HEK293 (cell line): Measurements from ENCODE around the gene ARL11.

ENCODE experiments used
- CTCF ChIA-PET: fragments of 350-600 bp; formaldehyde crosslinking; extraction: SDS; loops from one replicate; lab custom pipeline; 2021; ENCODE audit warnings: antibody characterized with exemption; lab: Yijun Ruan, JAX
- POLR2A ChIA-PET: fragments of 300-600 bp; formaldehyde crosslinking; extraction: SDS; loops from one replicate; lab custom pipeline; 2020; ENCODE audit warnings: antibody characterized with exemption, inconsistent platforms; lab: Yijun Ruan, JAX
- H3K27ac ChIP-seq: fragments of 200-500 bp; sonication (Bioruptor generic); 2 replicates; pipeline ENCODE4 v1.5.1; 2014; ENCODE audit warnings: low read depth, low read length, control low read depth, inconsistent platforms; ENCODE audit errors: extremely low read depth
- H3K36me3 ChIP-seq, 2 experiments: fragments of 200-500 bp in 1 of 2; sonication (Bioruptor generic) in 1 of 2; 1 replicate in 1 of 2; 2 replicates in 1 of 2; pipeline ENCODE4 v1.5.1; 2014 to 2017; ENCODE audit warnings: inconsistent platforms in 2 of 2, low read length in 2 of 2; ENCODE audit not compliant: control insufficient read depth in 2 of 2, insufficient read depth in 1 of 2
- H3K4me1 ChIP-seq: fragments of 200-500 bp; sonication (Bioruptor generic); 2 replicates; pipeline ENCODE4 v1.5.1; 2014; ENCODE audit warnings: mild to moderate bottlenecking, low read length, inconsistent platforms; ENCODE audit not compliant: control insufficient read depth, insufficient read depth
- H3K4me3 ChIP-seq: 2 replicates; pipeline ENCODE4 v1.5.1; 2011; ENCODE audit warnings: low read depth, mild to moderate bottlenecking, control low read depth, low read length, moderate library complexity
- H3K9me3 ChIP-seq: fragments of 200-500 bp; sonication (Bioruptor generic); 2 replicates; pipeline ENCODE4 v1.5.1; 2014; ENCODE audit warnings: low read depth, low read length, inconsistent platforms; ENCODE audit not compliant: control insufficient read depth, insufficient read depth
- ZNF155 ChIP-seq: fragments of 450-650 bp; formaldehyde crosslinking; IDR thresholded peaks from 2 replicates; pipeline ENCODE4 v1.5.1; 2016; ENCODE audit warnings: missing biosample characterization, missing genetic modification characterization
- ZNF184 ChIP-seq: fragments of 450-650 bp; IDR thresholded peaks from 2 replicates; pipeline ENCODE4 v1.5.1; 2018; ENCODE audit warnings: missing biosample characterization, mild to moderate bottlenecking, missing genetic modification characterization
- ZNF202 ChIP-seq: fragments of 450-650 bp; formaldehyde crosslinking; IDR thresholded peaks from 2 replicates; pipeline ENCODE4 v1.5.1; 2016; ENCODE audit warnings: missing biosample characterization, missing genetic modification characterization, borderline replicate concordance
- ZNF248 ChIP-seq: fragments of 450-650 bp; formaldehyde crosslinking; IDR thresholded peaks from 2 replicates; pipeline ENCODE4 v1.5.1; 2017; ENCODE audit warnings: missing biosample characterization, missing genetic modification characterization
- ZNF394 ChIP-seq: fragments of 450-650 bp; formaldehyde crosslinking; IDR thresholded peaks from 2 replicates; pipeline ENCODE4 v1.5.1; 2016; ENCODE audit warnings: missing biosample characterization, missing genetic modification characterization, mild to moderate bottlenecking, moderate library complexity, borderline replicate concordance
- ZNF426 ChIP-seq: fragments of 450-650 bp; formaldehyde crosslinking; IDR thresholded peaks from 2 replicates; pipeline ENCODE4 v1.5.1; 2017; ENCODE audit warnings: missing biosample characterization, missing genetic modification characterization, mild to moderate bottlenecking, inconsistent platforms, moderate library complexity
- ZNF433 ChIP-seq: fragments of 450-650 bp; formaldehyde crosslinking; IDR thresholded peaks from 2 replicates; pipeline ENCODE4 v1.5.1; 2016; ENCODE audit warnings: missing biosample characterization, missing genetic modification characterization, low read depth
- ZNF510 ChIP-seq: fragments of 450-650 bp; formaldehyde crosslinking; IDR thresholded peaks from 2 replicates; pipeline ENCODE4 v1.5.1; 2018; ENCODE audit warnings: mild to moderate bottlenecking, missing genetic modification characterization, missing biosample characterization; ENCODE audit not compliant: insufficient replicate concordance
- ZNF529 ChIP-seq: fragments of 450-650 bp; formaldehyde crosslinking; IDR thresholded peaks from 2 replicates; pipeline ENCODE4 v1.5.1; 2017; ENCODE audit warnings: missing genetic modification characterization, missing biosample characterization; ENCODE audit not compliant: insufficient replicate concordance
- ZNF544 ChIP-seq: fragments of 450-650 bp; formaldehyde crosslinking; IDR thresholded peaks from 2 replicates; pipeline ENCODE4 v1.5.0; 2017; ENCODE audit warnings: missing biosample characterization, missing genetic modification characterization
- ZNF555 ChIP-seq: fragments of 450-650 bp; formaldehyde crosslinking; conservative IDR thresholded peaks from 2 replicates; pipeline ENCODE4 v1.5.1; 2017; ENCODE audit warnings: missing biosample characterization, mild to moderate bottlenecking, missing genetic modification characterization, inconsistent platforms
- ZNF623 ChIP-seq: fragments of 450-650 bp; formaldehyde crosslinking; IDR thresholded peaks from 2 replicates; pipeline ENCODE4 v1.5.1; 2016; ENCODE audit warnings: missing biosample characterization, missing genetic modification characterization
- TF ChIP-seq, protein P1 (sequence below): fragments of 450-650 bp; formaldehyde crosslinking; IDR thresholded peaks from 2 replicates; pipeline ENCODE4 v1.5.1; 2016; ENCODE audit warnings: missing biosample characterization, missing genetic modification characterization
- TF ChIP-seq, protein P2 (sequence below): fragments of 450-650 bp; formaldehyde crosslinking; IDR thresholded peaks from 2 replicates; pipeline ENCODE4 v1.5.1; 2016; ENCODE audit warnings: missing biosample characterization, missing genetic modification characterization
- TF ChIP-seq, protein P3 (sequence below): fragments of 450-650 bp; formaldehyde crosslinking; IDR thresholded peaks from 2 replicates; pipeline ENCODE4 v1.5.1; 2017; ENCODE audit warnings: missing biosample characterization, missing genetic modification characterization
- TF ChIP-seq, protein P4 (sequence below): fragments of 450-650 bp; formaldehyde crosslinking; IDR thresholded peaks from 2 replicates; pipeline ENCODE4 v1.5.1; 2016; ENCODE audit warnings: missing biosample characterization, missing genetic modification characterization
- TF ChIP-seq, protein P5 (sequence below): fragments of 450-650 bp; formaldehyde crosslinking; IDR thresholded peaks from 2 replicates; pipeline ENCODE4 v1.5.1; 2016; ENCODE audit warnings: missing biosample characterization, missing genetic modification characterization
- TF ChIP-seq, protein P6 (sequence below): fragments of 450-650 bp; formaldehyde crosslinking; conservative IDR thresholded peaks from 2 replicates; pipeline ENCODE4 v1.5.1; 2016; ENCODE audit warnings: low read depth, missing biosample characterization, missing genetic modification characterization

ARL11 gene

DNA sequence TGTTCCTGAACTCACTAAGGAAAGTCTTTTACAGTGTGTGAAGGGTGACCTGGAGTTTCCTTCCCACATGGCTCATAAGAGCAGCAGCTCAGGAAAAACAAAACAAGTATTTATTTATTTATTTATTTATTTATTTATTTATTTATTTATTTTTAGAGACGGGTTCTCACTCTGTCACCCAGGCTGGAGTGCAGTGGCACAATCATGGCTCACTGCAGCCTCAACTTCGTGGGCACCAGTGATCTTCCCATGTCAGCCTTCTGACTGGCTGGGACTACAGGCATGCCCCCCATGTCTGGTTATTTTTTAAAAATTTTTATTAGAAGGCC is 10.4 kb downstream of the ARL11 start:
- no peaks in the 10 kb centered on the region for H3K36me3 ChIP-seq
- ChIA-PET CTCF (interaction anchor here (0.7 kb wide), 1 partner anchor 16 kb away, joined by 3 read pairs; no protein-coding TSS in a partner anchor), POLR2A (no interaction called here)
- no peak overlapping the region for H3K27ac ChIP-seq
- no peaks in the 10 kb centered on the region for H3K4me1 ChIP-seq
- H3K9me3 ChIP-seq: no peaks in the 10 kb centered on the region
- H3K4me3 ChIP-seq: no peak overlapping the region
- TF ChIP-seq, protein P1, sequence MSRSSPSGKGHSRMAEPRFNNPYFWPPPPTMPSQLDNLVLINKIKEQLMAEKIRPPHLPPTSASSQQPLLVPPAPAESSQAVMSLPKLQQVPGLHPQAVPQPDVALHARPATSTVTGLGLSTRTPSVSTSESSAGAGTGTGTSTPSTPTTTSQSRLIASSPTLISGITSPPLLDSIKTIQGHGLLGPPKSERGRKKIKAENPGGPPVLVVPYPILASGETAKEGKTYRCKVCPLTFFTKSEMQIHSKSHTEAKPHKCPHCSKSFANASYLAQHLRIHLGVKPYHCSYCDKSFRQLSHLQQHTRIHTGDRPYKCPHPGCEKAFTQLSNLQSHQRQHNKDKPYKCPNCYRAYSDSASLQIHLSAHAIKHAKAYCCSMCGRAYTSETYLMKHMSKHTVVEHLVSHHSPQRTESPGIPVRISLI: no peak
- TF ChIP-seq ZNF426 (tag by site-specific recombination) (peak; percentile 76), ZNF555 (tag by site-specific recombination) (peak; percentile 48), ZNF184 (tag by site-specific recombination) (no peak), ZNF155 (no peak), ZNF394 (tag by site-specific recombination) (peak; percentile 84; the same call in 1 of the 2 replicates), ZNF623 (tag by site-specific recombination) (peak; percentile 40), ZNF248 (tag by site-specific recombination) (no peak), ZNF529 (tag by site-specific recombination) (peak; percentile 15), ZNF510 (tag by site-specific recombination) (peak; percentile 49), ZNF433 (tag by site-specific recombination) (0 out of 2 replicates have a peak, but pooled peaks have one; percentile 41), ZNF544 (tag by site-specific recombination) (no peak), ZNF202 (tag by site-specific recombination) (peak; percentile 36; the same call in 1 of the 2 replicates)
- TF ChIP-seq, protein P2, sequence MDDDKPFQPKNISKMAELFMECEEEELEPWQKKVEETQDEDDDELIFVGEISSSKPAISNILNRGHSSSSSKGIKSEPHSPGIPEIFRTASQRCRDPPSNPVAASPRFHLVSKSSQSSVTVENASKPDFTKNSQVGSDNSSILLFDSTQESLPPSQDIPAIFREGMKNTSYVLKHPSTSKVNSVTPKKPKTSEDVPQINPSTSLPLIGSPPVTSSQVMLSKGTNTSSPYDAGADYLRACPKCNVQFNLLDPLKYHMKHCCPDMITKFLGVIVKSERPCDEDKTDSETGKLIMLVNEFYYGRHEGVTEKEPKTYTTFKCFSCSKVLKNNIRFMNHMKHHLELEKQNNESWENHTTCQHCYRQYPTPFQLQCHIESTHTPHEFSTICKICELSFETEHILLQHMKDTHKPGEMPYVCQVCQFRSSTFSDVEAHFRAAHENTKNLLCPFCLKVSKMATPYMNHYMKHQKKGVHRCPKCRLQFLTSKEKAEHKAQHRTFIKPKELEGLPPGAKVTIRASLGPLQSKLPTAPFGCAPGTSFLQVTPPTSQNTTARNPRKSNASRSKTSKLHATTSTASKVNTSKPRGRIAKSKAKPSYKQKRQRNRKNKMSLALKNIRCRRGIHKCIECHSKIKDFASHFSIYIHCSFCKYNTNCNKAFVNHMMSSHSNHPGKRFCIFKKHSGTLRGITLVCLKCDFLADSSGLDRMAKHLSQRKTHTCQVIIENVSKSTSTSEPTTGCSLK (tag by site-specific recombination): no peak
- TF ChIP-seq, protein P3, sequence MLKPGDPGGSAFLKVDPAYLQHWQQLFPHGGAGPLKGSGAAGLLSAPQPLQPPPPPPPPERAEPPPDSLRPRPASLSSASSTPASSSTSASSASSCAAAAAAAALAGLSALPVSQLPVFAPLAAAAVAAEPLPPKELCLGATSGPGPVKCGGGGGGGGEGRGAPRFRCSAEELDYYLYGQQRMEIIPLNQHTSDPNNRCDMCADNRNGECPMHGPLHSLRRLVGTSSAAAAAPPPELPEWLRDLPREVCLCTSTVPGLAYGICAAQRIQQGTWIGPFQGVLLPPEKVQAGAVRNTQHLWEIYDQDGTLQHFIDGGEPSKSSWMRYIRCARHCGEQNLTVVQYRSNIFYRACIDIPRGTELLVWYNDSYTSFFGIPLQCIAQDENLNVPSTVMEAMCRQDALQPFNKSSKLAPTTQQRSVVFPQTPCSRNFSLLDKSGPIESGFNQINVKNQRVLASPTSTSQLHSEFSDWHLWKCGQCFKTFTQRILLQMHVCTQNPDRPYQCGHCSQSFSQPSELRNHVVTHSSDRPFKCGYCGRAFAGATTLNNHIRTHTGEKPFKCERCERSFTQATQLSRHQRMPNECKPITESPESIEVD (tag by site-specific recombination): no peak
- TF ChIP-seq, protein P4, sequence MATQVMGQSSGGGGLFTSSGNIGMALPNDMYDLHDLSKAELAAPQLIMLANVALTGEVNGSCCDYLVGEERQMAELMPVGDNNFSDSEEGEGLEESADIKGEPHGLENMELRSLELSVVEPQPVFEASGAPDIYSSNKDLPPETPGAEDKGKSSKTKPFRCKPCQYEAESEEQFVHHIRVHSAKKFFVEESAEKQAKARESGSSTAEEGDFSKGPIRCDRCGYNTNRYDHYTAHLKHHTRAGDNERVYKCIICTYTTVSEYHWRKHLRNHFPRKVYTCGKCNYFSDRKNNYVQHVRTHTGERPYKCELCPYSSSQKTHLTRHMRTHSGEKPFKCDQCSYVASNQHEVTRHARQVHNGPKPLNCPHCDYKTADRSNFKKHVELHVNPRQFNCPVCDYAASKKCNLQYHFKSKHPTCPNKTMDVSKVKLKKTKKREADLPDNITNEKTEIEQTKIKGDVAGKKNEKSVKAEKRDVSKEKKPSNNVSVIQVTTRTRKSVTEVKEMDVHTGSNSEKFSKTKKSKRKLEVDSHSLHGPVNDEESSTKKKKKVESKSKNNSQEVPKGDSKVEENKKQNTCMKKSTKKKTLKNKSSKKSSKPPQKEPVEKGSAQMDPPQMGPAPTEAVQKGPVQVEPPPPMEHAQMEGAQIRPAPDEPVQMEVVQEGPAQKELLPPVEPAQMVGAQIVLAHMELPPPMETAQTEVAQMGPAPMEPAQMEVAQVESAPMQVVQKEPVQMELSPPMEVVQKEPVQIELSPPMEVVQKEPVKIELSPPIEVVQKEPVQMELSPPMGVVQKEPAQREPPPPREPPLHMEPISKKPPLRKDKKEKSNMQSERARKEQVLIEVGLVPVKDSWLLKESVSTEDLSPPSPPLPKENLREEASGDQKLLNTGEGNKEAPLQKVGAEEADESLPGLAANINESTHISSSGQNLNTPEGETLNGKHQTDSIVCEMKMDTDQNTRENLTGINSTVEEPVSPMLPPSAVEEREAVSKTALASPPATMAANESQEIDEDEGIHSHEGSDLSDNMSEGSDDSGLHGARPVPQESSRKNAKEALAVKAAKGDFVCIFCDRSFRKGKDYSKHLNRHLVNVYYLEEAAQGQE (tag by site-specific recombination): peak; percentile 33; the same call in 1 of the 2 replicates
- TF ChIP-seq, protein P5, sequence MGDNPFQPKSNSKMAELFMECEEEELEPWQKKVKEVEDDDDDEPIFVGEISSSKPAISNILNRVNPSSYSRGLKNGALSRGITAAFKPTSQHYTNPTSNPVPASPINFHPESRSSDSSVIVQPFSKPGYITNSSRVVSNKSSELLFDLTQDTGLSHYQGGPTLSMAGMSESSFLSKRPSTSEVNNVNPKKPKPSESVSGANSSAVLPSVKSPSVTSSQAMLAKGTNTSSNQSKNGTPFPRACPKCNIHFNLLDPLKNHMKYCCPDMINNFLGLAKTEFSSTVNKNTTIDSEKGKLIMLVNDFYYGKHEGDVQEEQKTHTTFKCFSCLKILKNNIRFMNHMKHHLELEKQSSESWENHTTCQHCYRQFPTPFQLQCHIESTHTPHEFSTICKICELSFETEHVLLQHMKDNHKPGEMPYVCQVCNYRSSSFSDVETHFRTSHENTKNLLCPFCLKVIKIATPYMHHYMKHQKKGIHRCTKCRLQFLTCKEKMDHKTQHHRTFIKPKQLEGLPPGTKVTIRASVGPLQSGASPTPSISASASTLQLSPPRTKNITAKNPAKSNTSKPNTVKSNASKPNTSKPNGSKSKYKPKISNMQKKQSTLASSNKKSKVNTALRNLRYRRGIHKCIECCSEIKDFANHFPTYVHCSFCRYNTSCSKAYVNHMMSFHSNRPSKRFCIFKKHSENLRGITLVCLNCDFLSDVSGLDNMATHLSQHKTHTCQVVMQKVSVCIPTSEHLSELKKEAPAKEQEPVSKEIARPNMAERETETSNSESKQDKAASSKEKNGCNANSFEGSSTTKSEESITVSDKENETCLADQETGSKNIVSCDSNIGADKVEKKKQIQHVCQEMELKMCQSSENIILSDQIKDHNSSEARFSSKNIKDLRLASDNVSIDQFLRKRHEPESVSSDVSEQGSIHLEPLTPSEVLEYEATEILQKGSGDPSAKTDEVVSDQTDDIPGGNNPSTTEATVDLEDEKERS: no peak
- TF ChIP-seq, protein P6, sequence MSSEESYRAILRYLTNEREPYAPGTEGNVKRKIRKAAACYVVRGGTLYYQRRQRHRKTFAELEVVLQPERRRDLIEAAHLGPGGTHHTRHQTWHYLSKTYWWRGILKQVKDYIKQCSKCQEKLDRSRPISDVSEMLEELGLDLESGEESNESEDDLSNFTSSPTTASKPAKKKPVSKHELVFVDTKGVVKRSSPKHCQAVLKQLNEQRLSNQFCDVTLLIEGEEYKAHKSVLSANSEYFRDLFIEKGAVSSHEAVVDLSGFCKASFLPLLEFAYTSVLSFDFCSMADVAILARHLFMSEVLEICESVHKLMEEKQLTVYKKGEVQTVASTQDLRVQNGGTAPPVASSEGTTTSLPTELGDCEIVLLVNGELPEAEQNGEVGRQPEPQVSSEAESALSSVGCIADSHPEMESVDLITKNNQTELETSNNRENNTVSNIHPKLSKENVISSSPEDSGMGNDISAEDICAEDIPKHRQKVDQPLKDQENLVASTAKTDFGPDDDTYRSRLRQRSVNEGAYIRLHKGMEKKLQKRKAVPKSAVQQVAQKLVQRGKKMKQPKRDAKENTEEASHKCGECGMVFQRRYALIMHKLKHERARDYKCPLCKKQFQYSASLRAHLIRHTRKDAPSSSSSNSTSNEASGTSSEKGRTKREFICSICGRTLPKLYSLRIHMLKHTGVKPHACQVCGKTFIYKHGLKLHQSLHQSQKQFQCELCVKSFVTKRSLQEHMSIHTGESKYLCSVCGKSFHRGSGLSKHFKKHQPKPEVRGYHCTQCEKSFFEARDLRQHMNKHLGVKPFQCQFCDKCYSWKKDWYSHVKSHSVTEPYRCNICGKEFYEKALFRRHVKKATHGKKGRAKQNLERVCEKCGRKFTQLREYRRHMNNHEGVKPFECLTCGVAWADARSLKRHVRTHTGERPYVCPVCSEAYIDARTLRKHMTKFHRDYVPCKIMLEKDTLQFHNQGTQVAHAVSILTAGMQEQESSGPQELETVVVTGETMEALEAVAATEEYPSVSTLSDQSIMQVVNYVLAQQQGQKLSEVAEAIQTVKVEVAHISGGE (tag by site-specific recombination): 0 out of 2 replicates have a peak, but pooled peaks have one; percentile 37
